GM21576 (cell line): ENCODE data around the gene TIRAP.

ENCODE experiments used
- ATAC-seq: cut with Tn5 transposase; IDR thresholded peaks from one replicate; pipeline ENCODE4 v1.9.1; 2021; ENCODE audit warnings: mild to moderate bottlenecking, moderate library complexity; ENCODE audit not compliant: unreplicated experiment

Gene TIRAP

GRCh38 chr11:126339073-126339862 lies 56.4 kb downstream of the TIRAP start:
- no peak for ATAC-seq

DNA sequence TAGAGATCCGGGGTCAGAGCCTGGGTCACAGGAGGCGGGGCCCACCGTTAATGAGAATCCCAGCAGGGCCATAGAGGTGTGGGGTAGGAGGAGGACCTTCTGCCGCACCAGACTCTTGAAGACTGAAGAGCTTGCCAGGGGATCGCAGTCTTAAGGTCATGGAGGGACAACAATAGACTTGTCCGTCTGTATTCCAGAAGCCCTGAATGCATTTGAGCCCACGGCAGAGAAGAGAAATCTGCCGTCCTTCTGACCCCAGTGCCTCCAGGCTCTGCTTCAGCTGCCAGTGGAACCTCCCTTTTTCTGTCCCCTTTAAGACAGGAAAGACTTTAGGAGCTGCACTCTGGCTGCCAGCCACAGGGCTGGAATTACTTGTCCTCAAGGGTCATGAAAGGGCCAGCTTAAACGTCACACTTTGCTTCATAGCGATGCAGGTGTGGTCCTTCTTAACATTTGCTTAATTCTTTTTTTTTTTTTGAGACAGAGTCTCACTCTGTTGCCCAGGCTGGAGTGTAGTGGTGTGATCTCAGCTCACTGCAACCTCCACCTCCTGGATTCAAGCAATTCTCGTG lies 57.1 kb downstream of the TIRAP start:
- no peak for ATAC-seq

DNA sequence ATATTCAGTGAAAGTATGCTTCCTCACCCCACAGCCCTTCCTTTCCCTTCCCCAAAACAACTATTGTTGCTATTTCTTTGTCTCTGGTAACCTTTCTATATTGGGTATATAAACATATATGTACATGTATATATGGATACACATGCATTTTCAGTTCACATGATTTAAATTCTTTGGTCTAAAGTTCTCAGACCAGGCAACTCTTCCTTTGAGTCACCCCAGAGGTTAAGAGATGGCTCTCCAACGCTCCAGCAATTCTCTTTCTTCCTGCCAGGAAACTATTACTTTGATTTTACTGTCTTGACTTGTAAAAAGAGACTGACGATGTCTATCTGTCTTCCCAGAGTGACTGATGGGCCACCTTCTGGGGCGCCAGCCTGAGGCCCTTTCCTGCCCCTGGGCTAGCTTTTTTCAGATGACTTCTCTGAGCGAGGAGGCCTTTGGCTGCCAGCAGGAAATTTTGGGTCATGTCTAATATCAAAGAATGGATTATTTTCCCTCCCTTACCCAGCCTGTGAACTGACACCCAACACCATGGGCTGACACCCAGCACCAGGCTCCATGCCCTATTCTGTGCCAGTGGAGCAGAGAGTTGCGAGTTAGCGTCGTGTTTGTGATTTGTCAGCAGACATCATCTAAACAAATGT lies 58.2 kb downstream of the TIRAP start:
- ATAC-seq, result no peak

GRCh38 chr11:126341760-126342161 lies 58.9 kb downstream of the TIRAP start:
- ATAC-seq, result no peak

- ATAC-seq, result no peak
Observed at GRCh38 chr11:126343051-126343450, 60.2 kb downstream of the TIRAP start.
